ENCODE measurements around the gene TMEM184A.

The TMEM184A gene

GRCh38 chr7:1498370-1499305, 57.4 kb downstream of the TMEM184A start:
- no peak for DNase-seq

GRCh38 chr7:1497293-1497927, 58.6 kb downstream of the TMEM184A start:
- no peak for DNase-seq

- no peak for DNase-seq
Measured at GRCh38 chr7:1496531-1497292, 59.3 kb downstream of the TMEM184A start.

GRCh38 chr7:1495564-1496242, 60.3 kb downstream of the TMEM184A start:
- no peak for DNase-seq

GRCh38 chr7:1494866-1495563, 61.0 kb downstream of the TMEM184A start:
- DNase-seq = no peak

GRCh38 chr7:1494447-1494846, 61.6 kb downstream of the TMEM184A start:
- DNase-seq = no peak

- no peak for DNase-seq
Measured at GRCh38 chr7:1493571-1493970, 62.4 kb downstream of the TMEM184A start.

- no peak for DNase-seq
Measured at GRCh38 chr7:1493129-1493528, 62.9 kb downstream of the TMEM184A start.

- DNase-seq = no peak
Measured at GRCh38 chr7:1492640-1493039, 63.4 kb downstream of the TMEM184A start.
